ENCODE results near the gene DUSP18. TPM values are rescaled to one million over a fixed set of nuclear protein-coding genes. Genes with fewer than 3 reads are reported as not detected.

The DUSP18 gene
- total RNA-seq, 1 donor from 2014 or later, result 2.7 TPM

GRCh38 chr22:30665786-30666185 is 1.9 kb downstream of the DUSP18 start:
- Histone ChIP-seq H3K9me3 (replicated peaks) (no peaks in the 10 kb centered on the region), H3K36me3 (peaks cover 29% of the 10 kb centered on the region), H3K4me3 (no peak overlapping the region), H3K4me1 (peaks cover 25% of the 10 kb centered on the region), H3K27me3 (ENCODE audit: low read depth) (no peaks in the 10 kb centered on the region), H3K27ac (replicated peaks) (no peak overlapping the region)
- no peak for DNase-seq
- TF ChIP-seq, protein P1, sequence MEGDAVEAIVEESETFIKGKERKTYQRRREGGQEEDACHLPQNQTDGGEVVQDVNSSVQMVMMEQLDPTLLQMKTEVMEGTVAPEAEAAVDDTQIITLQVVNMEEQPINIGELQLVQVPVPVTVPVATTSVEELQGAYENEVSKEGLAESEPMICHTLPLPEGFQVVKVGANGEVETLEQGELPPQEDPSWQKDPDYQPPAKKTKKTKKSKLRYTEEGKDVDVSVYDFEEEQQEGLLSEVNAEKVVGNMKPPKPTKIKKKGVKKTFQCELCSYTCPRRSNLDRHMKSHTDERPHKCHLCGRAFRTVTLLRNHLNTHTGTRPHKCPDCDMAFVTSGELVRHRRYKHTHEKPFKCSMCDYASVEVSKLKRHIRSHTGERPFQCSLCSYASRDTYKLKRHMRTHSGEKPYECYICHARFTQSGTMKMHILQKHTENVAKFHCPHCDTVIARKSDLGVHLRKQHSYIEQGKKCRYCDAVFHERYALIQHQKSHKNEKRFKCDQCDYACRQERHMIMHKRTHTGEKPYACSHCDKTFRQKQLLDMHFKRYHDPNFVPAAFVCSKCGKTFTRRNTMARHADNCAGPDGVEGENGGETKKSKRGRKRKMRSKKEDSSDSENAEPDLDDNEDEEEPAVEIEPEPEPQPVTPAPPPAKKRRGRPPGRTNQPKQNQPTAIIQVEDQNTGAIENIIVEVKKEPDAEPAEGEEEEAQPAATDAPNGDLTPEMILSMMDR (IDR thresholded peaks at IDR 0.05; ENCODE audit: borderline replicate concordance), result no peak
- intact Hi-C loops (cut with micrococcal nuclease), result no loop called here

DNA sequence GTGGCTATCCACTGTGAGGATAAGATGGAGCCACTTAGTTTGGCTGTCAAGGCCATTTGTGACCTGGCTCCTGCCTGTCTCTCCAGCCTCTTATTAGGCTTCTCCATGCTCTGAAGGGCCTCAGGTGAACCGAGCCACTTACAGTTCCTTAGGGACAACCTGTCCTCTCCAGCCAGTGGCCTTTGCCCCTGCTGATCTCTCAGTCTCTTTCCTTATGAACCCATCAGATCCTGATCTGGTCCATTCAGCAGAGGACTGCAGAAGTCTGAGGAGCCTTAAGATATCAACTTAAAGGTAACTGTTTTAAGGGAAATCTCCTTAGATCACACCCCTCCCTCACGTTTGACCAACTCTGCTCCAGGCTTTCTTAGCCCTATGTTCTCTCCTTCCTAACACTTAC is 2.4 kb downstream of the DUSP18 start:
- TF ChIP-seq, protein P1 (IDR thresholded peaks at IDR 0.05; ENCODE audit: borderline replicate concordance), result no peak
- Histone ChIP-seq H3K27ac (replicated peaks) (no peak overlapping the region), H3K4me3 (no peak overlapping the region), H3K4me1 (peaks cover 25% of the 10 kb centered on the region), H3K27me3 (ENCODE audit: low read depth) (no peaks in the 10 kb centered on the region), H3K9me3 (replicated peaks) (no peaks in the 10 kb centered on the region), H3K36me3 (peaks cover 29% of the 10 kb centered on the region)
- intact Hi-C loops (cut with micrococcal nuclease), result no loop called here
- no peak for DNase-seq

DNA sequence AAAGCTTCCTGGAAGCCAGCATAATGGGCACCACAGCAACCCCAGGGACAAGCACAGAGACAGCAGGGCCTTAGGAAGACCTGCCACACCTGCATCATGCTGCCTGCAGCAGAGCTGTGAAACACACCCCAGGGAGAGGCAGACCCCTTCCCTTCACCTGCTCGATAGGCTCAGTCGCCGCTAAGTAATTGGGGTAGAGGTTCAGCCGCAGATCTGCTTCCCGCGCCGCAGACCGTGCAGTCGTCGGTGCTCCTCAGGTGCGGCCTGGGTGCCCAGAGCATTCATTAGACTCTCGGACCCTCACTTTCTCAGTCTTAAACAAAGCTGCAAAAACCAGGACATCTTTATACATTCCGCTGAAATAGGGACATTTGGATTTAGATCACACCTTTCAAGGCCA is 2.9 kb downstream of the DUSP18 start:
- H3K27me3 ChIP-seq (ENCODE audit: low read depth), result no peaks in the 10 kb centered on the region
- TF ChIP-seq, protein P1 (IDR thresholded peaks at IDR 0.05; ENCODE audit: borderline replicate concordance), result no peak
- H3K9me3 ChIP-seq (replicated peaks), result no peaks in the 10 kb centered on the region
- H3K4me3 ChIP-seq, result no peak overlapping the region
- peaks cover 25% of the 10 kb centered on the region for H3K4me1 ChIP-seq
- H3K36me3 ChIP-seq, result peaks cover 29% of the 10 kb centered on the region
- intact Hi-C loops (cut with micrococcal nuclease), result no loop called here
- no peak overlapping the region for H3K27ac ChIP-seq (replicated peaks)
- no peak for DNase-seq

GRCh38 chr22:30662040-30662439 is 5.6 kb downstream of the DUSP18 start:
- intact Hi-C loops (cut with micrococcal nuclease), result no loop called here
- Histone ChIP-seq H3K9me3 (replicated peaks) (no peaks in the 10 kb centered on the region), H3K36me3 (peaks cover 29% of the 10 kb centered on the region), H3K27ac (replicated peaks) (no peak overlapping the region), H3K4me1 (peaks cover 11% of the 10 kb centered on the region), H3K4me3 (no peak overlapping the region), H3K27me3 (ENCODE audit: low read depth) (no peaks in the 10 kb centered on the region)
- no peak for DNase-seq
- TF ChIP-seq, protein P1 (IDR thresholded peaks at IDR 0.05; ENCODE audit: borderline replicate concordance), result no peak

DNA sequence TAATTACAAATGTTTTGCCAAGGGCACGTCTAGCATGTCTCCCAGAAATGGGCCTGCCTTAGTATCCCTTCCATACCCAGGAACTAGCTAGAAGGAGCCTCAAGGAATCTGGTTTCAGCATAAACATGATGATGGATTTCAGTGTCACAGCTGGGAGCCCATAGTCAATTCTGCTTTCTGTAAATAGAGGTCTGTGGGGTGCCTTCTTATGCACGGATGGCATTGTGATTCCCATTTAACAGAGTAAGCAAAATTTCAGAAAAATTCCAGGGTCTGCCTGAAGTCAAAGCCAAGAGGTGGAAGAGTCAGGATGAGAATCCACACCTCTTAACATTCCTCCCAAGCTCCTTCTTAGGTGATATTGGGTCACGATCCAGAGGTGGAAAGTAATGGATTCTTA is 12.1 kb downstream of the DUSP18 start:
- no peaks in the 10 kb centered on the region for H3K27me3 ChIP-seq (ENCODE audit: low read depth)
- H3K4me3 ChIP-seq, result no peak overlapping the region
- DNase-seq, result no peak
- intact Hi-C loops (cut with micrococcal nuclease), result no loop called here
- no peak overlapping the region for H3K27ac ChIP-seq (replicated peaks)
- TF ChIP-seq, protein P1 (IDR thresholded peaks at IDR 0.05; ENCODE audit: borderline replicate concordance), result no peak
- no peaks in the 10 kb centered on the region for H3K9me3 ChIP-seq (replicated peaks)
- peaks cover 2% of the 10 kb centered on the region for H3K4me1 ChIP-seq
- H3K36me3 ChIP-seq, result peaks cover 6% of the 10 kb centered on the region

GRCh38 chr22:30654361-30654760 is 13.3 kb downstream of the DUSP18 start:
- no peak overlapping the region for H3K27ac ChIP-seq (replicated peaks)
- TF ChIP-seq, protein P1 (IDR thresholded peaks at IDR 0.05; ENCODE audit: borderline replicate concordance), result no peak
- no peaks in the 10 kb centered on the region for H3K27me3 ChIP-seq (ENCODE audit: low read depth)
- no peak for DNase-seq
- no peak overlapping the region for H3K4me3 ChIP-seq
- peaks cover 6% of the 10 kb centered on the region for H3K36me3 ChIP-seq
- peaks cover 4% of the 10 kb centered on the region for H3K4me1 ChIP-seq
- intact Hi-C loops (cut with micrococcal nuclease), result no loop called here
- H3K9me3 ChIP-seq (replicated peaks), result no peaks in the 10 kb centered on the region

Measured in left ventricle myocardium inferior (tissue), 1 donor.